ENCODE measurements around the gene ENTREP1.

GRCh38 chr9:69346596-69347390, 21.8 kb downstream of the ENTREP1 start:
- TF ChIP-seq EZH2phosphoT487 (IDR thresholded peaks at IDR 0.05; ENCODE audit: borderline replicate concordance, low read depth, low read length) (no peak), CTCF (conservative IDR thresholded peaks at IDR 0.05; ENCODE audit: low read length) (no peak)
